H7 (cell line): ENCODE data around the gene SNX13. TPM values are rescaled to one million over a fixed set of nuclear protein-coding genes. Genes with fewer than 3 reads are reported as not detected.

Experiments
- total RNA-seq: library from RNA; depleted of rRNA; stranded (reverse); fragments of >200 nt; shearing (Covaris generic); gene quantifications from 2 replicates; pipeline ENCODE4 v1.2.3, GENCODE V29; 2014; rRNA removed

Gene SNX13
- total RNA-seq, 1 experiment from 2014 or later: 17.8 TPM

Other genes with a start within 250 kb of the SNX13 start
- gene PRPS1L1, start 87.4 kb upstream of the SNX13 start, total RNA-seq: not detected in 2 replicates